Activated CD8-positive, alpha-beta T cell treated with anti-CD3 and anti-CD28 coated beads, Interleukin-2, amount 10 ng/mL, durations not matched to agents 7 days and 5 days (primary cell): ENCODE data around the gene LARGE2. TPM values are rescaled to one million over a fixed set of nuclear protein-coding genes. Genes with fewer than 3 reads are reported as not detected.
A peak's percentile ranks its signal among the peaks of the same experiment; 100 is the strongest.
"Not testable (repeated sequence)": the region's sequence is repeated elsewhere in the genome, so short reads cannot be mapped to it uniquely, and the experiment has no call there.

ENCODE experiments used
- ATAC-seq: fragments of 150-1000 bp; cut with Tn5 transposase; one replicate; pipeline ENCODE4 v1.10.0; 2021; ENCODE audit warnings: moderate library complexity
- CTCF ChIA-PET: fragments of 350-600 bp; sonication (Branson Sonifier 250); formaldehyde crosslinking; loops from one replicate; lab custom pipeline; 2021; ENCODE audit warnings: antibody characterized with exemption; lab: Charles Lee
- POLR2A ChIA-PET: fragments of 350-600 bp; sonication (Branson Sonifier 250); formaldehyde crosslinking; loops from one replicate; lab custom pipeline; 2021; ENCODE audit warnings: antibody characterized with exemption; lab: Charles Lee
- DNase-seq: peaks from one replicate; pipeline ENCODE4 v3.0.0-alpha.2; 2020
- H3K27ac Mint-ChIP-seq: one replicate; pipeline ENCODE4 v1.8.0; 2021; ENCODE audit warnings: mild to moderate bottlenecking, mixed read lengths
- H3K27me3 Mint-ChIP-seq: one replicate; pipeline ENCODE4 v1.8.0; 2021; ENCODE audit warnings: low read depth, mixed read lengths
- H3K36me3 Mint-ChIP-seq: one replicate; pipeline ENCODE4 v1.8.0; 2021; ENCODE audit warnings: low read depth, mixed read lengths
- H3K4me1 Mint-ChIP-seq: one replicate; pipeline ENCODE4 v1.8.0; 2021; ENCODE audit warnings: low read depth, mixed read lengths
- H3K4me3 Mint-ChIP-seq: one replicate; pipeline ENCODE4 v1.8.0; 2021; ENCODE audit warnings: mild to moderate bottlenecking, mixed read lengths
- H3K9me3 Mint-ChIP-seq: one replicate; pipeline ENCODE4 v1.8.0; 2022; ENCODE audit warnings: mixed read lengths; ENCODE audit not compliant: insufficient read depth
- total RNA-seq, 2 experiments: library from RNA; stranded (reverse); gene quantifications; one replicate each; pipeline ENCODE4 v1.2.3, GENCODE V29; 2021

Gene LARGE2
- total RNA-seq, 2 experiments from 2014 or later = 0.44 to 0.71 TPM

DNA sequence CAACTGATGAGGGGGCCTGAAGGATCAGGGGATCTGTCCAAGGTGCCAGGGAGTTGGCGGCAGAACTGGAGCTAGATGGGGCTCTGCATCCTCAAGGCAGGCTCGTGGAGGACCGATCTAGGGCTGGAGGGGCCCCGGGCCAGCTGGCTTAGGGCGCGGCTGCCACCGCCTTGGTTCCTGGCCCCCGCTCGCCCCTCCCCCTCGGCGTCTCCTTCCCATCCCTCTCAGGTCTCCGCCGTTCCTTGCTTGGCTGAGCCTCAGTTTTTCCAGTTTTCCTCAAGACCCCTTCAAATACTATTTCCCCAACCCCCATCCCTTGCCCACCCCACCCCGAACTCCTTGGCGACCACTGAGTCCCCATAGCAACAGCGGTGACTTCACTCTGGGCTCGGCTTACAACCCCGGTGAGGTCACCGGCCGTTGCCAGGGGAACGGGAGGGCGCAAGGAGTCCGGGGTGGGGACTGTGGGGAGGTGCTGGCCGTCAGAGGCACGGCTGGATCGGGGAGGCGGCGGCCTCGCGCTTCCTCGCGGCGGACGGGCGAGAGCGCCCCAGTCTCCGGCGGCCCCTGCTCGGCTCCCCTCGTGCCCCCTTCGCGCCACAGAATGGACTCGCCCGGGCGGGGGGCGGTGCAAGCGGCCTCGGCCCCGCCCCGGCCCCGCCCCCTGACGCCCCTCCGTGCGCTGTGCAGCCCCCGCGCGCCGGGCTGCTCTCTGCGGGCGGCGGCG, 22.8 kb upstream of the LARGE2 start:
- peaks cover 19% of the 10 kb centered on the region for H3K27me3 Mint-ChIP-seq
- no peaks in the 10 kb centered on the region for H3K36me3 Mint-ChIP-seq
- DNase-seq = peak; percentile 75
- no peak overlapping the region for H3K27ac Mint-ChIP-seq
- H3K4me3 Mint-ChIP-seq = peak overlapping the region; percentile 40
- ChIA-PET CTCF (no interaction called here), POLR2A (interaction anchor here (0.6 to 0.9 kb wide), 2 partner anchors 18 to 55 kb away, joined by 3 read pairs; partner anchors contain the start of gene PEX16)
- H3K9me3 Mint-ChIP-seq = no peaks in the 10 kb centered on the region
- ATAC-seq = peak; percentile 77
- H3K4me1 Mint-ChIP-seq = peaks cover 6% of the 10 kb centered on the region

DNA sequence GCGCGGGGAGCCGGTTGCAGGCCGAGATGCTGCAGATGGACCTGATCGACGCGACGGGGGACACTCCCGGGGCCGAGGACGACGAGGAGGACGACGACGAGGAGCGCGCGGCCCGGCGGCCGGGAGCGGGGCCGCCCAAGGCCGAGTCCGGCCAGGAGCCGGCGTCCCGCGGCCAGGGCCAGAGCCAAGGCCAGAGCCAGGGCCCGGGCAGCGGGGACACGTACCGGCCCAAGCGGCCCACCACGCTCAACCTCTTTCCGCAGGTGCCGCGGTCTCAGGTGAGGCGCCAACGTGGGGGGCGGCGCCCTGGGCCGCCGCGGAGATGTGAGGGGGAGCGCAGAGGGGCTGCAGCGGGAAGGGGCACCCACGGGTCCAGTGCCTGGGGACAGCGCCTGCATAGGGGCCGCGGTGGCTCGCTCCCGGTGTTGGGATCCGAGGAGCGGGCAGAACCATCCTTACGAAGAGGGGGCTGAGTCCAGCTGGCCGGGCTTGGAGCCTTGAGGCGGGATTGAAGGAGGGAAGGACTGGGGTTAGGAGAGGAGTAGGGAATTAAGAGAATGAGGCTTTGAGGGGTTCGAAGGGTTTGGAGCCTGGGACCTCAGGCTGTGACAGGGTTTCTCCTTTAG, 22.2 kb upstream of the LARGE2 start:
- H3K27ac Mint-ChIP-seq, H3K36me3 Mint-ChIP-seq, POLR2A ChIA-PET, ATAC-seq, H3K9me3 Mint-ChIP-seq, DNase-seq, H3K4me1 Mint-ChIP-seq: not testable (repeated sequence)
- CTCF ChIA-PET = interaction anchor here (0.8 kb wide), 1 partner anchor 10 kb away, joined by 3 read pairs; no protein-coding TSS in a partner anchor
- Mint-ChIP-seq H3K27me3 (peaks cover 19% of the 10 kb centered on the region), H3K4me3 (peak overlapping the region; percentile 57)

DNA sequence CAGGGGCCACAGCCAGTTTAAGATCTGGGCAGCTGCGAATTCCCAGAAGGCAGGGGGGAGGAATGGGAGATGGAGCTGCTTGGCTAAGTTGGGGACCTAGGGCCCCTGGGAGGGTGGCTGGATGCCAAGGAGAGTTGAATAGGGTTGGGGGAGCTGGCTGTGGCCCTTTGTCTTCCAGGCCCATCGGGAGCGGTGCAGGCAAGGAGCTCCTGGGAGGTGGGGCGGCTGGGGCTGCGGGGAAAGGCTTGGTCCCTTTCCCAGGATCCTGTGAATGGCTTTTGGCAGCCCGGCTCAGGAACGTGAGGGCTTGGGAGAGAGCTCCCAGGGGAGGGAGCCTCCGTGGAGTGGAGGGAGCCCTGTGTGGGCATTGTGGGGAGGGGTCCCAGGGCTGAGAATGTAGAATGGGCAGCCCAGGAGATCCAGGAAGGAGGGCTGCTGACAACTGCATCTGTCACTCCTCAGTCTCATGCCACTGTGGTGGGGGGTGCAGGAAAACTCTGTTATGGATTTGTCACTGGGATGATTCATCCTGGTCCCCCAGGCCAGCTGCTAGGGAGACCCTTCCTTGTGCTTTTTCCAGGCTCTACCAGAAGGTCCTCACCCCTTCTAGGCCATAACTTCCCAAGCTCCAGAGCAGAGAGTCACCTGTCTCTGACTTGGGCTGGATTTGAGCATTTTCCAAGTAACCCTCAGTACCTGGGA, 21.4 kb upstream of the LARGE2 start:
- Mint-ChIP-seq H3K27me3 (peaks cover 19% of the 10 kb centered on the region), H3K36me3 (no peaks in the 10 kb centered on the region), H3K4me1 (peaks cover 11% of the 10 kb centered on the region)

DNA sequence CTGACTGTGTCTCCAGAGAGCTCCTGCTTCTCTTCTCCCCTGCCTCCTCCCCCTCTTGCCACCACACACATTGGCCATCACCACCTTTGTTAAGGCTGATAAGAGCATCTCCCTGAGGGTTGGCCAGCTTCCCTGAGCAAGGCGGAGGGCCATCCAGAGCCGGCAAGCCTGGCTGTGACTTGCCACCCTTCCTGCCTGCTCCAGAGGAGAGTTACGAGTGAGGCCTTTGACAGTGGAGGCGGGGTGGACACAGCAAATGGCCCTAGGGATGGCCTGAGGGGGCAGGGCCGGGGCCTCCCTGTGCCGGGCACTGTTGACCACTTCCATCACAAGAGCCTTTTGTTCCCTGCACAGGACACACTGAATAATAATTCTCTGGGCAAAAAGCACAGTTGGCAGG, 20.8 kb upstream of the LARGE2 start:
- H3K4me1 Mint-ChIP-seq = peaks cover 17% of the 10 kb centered on the region
- no peak for DNase-seq
- no peak for ATAC-seq
- CTCF ChIA-PET = no interaction called here
- POLR2A ChIA-PET = interaction anchor here (0.6 kb wide), 1 partner anchor 14 kb away, joined by 3 read pairs; no protein-coding TSS in a partner anchor
- no peak overlapping the region for H3K27ac Mint-ChIP-seq
- H3K36me3 Mint-ChIP-seq = no peaks in the 10 kb centered on the region
- H3K4me3 Mint-ChIP-seq = no peak overlapping the region
- peaks cover 19% of the 10 kb centered on the region for H3K27me3 Mint-ChIP-seq
- H3K9me3 Mint-ChIP-seq = no peaks in the 10 kb centered on the region

More for the DNA sequence above, 21.4 kb upstream of the LARGE2 start:
- ATAC-seq = no peak
- Mint-ChIP-seq H3K27ac (no peak overlapping the region), H3K9me3 (no peaks in the 10 kb centered on the region), H3K4me3 (peak overlapping the region; percentile 57)
- POLR2A ChIA-PET = no interaction called here
- DNase-seq = no peak
- CTCF ChIA-PET = interaction anchor here (0.5 to 0.8 kb wide), 2 partner anchors 11 to 57 kb away, joined by 3 read pairs; no protein-coding TSS in a partner anchor

DNA sequence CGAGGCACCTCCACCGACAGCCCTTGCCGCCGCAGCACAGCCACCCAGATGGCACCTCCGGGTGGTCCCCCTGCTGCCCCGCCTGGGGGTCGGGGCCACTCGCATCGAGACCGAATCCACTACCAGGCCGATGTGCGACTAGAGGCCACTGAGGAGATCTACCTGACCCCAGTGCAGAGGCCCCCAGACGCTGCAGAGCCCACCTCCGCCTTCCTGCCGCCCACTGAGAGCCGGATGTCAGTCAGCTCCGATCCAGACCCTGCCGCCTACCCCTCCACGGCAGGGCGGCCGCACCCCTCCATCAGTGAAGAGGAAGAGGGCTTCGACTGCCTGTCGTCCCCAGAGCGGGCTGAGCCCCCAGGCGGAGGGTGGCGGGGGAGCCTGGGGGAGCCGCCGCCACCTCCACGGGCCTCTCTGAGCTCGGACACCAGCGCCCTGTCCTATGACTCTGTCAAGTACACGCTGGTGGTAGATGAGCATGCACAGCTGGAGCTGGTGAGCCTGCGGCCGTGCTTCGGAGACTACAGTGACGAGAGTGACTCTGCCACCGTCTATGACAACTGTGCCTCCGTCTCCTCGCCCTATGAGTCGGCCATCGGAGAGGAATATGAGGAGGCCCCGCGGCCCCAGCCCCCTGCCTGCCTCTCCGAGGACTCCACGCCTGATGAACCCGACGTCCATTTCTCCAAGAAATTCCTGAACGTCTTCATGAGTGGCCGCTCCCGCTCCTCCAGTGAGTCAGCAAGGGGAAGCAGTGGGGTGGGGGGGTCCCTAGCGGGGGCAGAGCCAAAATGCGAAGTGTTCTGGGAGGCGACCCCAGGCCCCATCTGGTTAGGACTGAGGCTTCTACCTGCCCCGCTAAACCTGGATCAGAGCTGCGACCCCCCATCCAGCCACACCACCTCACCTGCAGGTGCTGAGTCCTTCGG, 19.7 kb upstream of the LARGE2 start:
- H3K27ac Mint-ChIP-seq = no peak overlapping the region
- H3K36me3 Mint-ChIP-seq = no peaks in the 10 kb centered on the region
- peaks cover 17% of the 10 kb centered on the region for H3K4me1 Mint-ChIP-seq
- no peak for ATAC-seq
- no peaks in the 10 kb centered on the region for H3K9me3 Mint-ChIP-seq
- peaks cover 19% of the 10 kb centered on the region for H3K27me3 Mint-ChIP-seq
- no peak overlapping the region for H3K4me3 Mint-ChIP-seq
- no peak for DNase-seq
- CTCF ChIA-PET = no interaction called here
- POLR2A ChIA-PET = interaction anchor here (1.0 kb wide), 1 partner anchor 12 kb away, joined by 4 read pairs; no protein-coding TSS in a partner anchor

DNA sequence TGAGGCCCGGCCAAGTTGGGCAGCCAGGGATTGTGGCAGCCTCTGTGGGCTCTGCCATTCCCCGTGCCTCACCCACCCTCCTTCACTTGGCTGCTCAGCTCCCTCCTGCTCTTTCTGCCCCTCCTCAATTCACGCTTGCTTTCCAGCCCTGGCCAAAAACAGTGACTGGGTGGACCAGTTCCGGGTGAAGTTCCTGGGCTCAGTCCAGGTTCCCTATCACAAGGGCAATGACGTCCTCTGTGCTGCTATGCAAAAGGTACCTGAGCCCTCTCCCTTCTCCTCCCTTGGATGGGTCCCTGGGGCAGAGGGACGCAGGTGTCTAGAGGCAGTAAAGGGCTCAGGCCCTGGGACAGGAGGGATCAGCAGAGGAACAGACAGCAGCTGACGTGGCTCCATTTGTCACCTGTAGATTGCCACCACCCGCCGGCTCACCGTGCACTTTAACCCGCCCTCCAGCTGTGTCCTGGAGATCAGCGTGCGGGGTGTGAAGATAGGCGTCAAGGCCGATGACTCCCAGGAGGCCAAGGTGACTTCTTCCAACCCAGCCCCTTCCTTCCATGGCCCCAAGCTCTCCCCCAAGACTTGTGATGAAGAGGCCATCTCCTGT, 18.0 kb upstream of the LARGE2 start:
- H3K27ac Mint-ChIP-seq = no peak overlapping the region
- H3K9me3 Mint-ChIP-seq = no peaks in the 10 kb centered on the region
- ChIA-PET POLR2A (no interaction called here), CTCF (no interaction called here)
- H3K27me3 Mint-ChIP-seq = peaks cover 13% of the 10 kb centered on the region
- H3K36me3 Mint-ChIP-seq = no peaks in the 10 kb centered on the region
- no peak overlapping the region for H3K4me3 Mint-ChIP-seq
- no peak for ATAC-seq
- H3K4me1 Mint-ChIP-seq = peaks cover 14% of the 10 kb centered on the region
- no peak for DNase-seq

DNA sequence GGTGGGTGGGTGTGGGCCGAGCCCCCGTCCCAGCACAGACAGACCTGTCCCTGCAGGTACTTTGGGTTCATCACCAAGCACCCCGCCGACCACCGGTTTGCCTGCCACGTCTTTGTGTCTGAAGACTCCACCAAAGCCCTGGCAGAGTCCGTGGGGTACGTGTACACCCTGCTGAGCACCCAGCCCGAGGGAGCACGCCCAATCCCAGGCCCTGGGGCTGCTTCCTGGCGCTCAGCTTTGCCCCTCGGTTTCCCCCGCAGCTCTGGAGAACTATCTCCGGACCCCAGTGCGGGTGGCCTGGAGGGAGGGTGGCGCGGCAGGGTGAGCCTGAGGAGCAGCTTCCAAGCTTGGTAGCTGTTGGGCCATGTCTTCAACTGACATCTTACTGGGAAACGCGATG, 17.4 kb upstream of the LARGE2 start:
- no peaks in the 10 kb centered on the region for H3K9me3 Mint-ChIP-seq
- no peaks in the 10 kb centered on the region for H3K36me3 Mint-ChIP-seq
- no peak overlapping the region for H3K4me3 Mint-ChIP-seq
- ATAC-seq (no peak), DNase-seq (no peak)
- H3K27me3 Mint-ChIP-seq = peaks cover 13% of the 10 kb centered on the region
- ChIA-PET POLR2A (no interaction called here), CTCF (no interaction called here)
- H3K27ac Mint-ChIP-seq = no peak overlapping the region
- H3K4me1 Mint-ChIP-seq = peaks cover 13% of the 10 kb centered on the region

DNA sequence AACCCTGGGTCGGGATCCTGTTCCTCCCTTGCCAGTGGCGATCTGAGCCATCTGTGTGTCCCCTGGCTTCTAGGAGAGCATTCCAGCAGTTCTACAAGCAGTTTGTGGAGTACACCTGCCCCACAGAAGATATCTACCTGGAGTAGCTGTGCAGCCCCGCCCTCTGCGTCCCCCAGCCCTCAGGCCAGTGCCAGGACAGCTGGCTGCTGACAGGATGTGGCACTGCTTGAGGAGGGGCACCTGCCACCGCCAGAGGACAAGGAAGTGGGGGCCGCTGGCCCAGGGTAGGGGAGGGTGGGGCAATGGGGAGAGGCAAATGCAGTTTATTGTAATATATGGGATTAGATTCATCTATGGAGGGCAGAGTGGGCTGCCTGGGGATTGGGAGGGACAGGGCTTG, 16.9 kb upstream of the LARGE2 start:
- H3K27ac Mint-ChIP-seq, H3K9me3 Mint-ChIP-seq, DNase-seq, H3K4me3 Mint-ChIP-seq, H3K36me3 Mint-ChIP-seq, CTCF ChIA-PET, POLR2A ChIA-PET, ATAC-seq: not testable (repeated sequence)
- Mint-ChIP-seq H3K27me3 (peaks cover 10% of the 10 kb centered on the region), H3K4me1 (peaks cover 12% of the 10 kb centered on the region)

DNA sequence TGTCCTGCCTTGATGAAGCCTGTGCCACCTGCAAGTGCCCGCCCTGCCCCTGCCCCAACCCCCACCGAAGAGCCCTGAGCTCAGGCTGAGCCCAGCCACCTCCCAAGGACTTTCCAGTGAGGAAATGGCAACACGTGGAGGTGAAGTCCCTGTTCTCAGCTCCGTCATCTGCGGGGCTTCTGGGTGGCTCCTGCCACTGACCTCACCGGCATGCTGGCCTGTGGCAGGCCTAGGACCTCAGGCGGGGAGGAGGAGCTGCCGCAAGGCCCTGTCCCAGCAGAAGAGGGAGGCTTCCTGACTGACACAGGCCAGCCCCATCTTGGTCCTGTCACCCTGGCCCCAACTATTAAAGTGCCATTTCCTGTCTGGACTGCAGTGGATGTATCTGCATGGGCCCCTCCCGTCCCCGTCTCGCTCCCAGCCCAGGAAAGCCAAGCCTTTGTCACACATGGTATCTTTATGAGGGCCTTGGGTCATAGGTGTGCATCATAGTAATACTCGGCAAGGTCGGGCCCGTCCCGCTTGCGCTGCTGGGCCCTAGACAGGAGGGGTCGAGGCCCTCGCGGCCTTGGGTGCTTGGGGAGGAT, 16.3 kb upstream of the LARGE2 start:
- Mint-ChIP-seq H3K4me3 (no peak overlapping the region), H3K36me3 (peaks cover 7% of the 10 kb centered on the region), H3K9me3 (no peaks in the 10 kb centered on the region), H3K4me1 (peaks cover 11% of the 10 kb centered on the region), H3K27me3 (peaks cover 4% of the 10 kb centered on the region), H3K27ac (no peak overlapping the region)
- CTCF ChIA-PET = no interaction called here
- DNase-seq (no peak), ATAC-seq (no peak)
- POLR2A ChIA-PET = no interaction called here

DNA sequence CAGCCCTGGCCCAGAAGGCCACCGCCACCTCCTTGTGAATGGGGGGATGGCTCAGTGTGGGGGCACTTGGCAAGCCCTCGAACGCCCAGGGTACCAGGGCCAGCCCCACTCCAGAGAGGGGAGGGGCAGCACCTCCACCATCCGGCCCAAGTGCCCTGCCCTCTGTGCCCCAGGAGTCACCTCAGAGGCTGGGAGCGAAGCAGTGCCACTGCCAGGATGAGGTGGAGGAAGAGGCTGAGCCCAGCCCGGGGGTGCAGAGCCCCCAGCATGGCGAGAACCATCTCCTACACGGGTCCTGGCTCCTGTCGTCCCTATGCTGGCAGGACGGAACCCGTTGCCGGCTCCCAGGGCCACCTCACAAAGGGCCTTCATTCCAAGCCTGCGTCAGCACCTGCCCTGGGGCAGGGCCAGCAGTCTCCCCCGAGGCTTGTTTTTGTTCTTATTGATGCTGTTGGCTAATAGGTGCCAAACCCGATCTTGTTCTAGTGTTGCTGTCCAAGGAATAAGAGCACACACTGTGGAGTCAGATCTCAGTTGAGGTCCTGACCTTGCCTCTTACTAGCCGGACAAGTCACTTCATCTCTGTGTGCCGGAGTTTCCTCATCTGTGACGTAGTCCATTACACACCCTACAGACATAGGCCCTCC, 15.4 kb upstream of the LARGE2 start, which contains the start of gene FREY1:
Gene FREY1, minus strand, starts transcription at position 307 of the 647 bp plus-strand sequence. Its CDS starts 26 bp downstream, at position 281.
- DNase-seq (no peak), ATAC-seq (no peak)
- no peaks in the 10 kb centered on the region for H3K27me3 Mint-ChIP-seq
- H3K36me3 Mint-ChIP-seq = peaks cover 11% of the 10 kb centered on the region
- POLR2A ChIA-PET = interaction anchor here (0.7 kb wide), 1 partner anchor 11 kb away, joined by 4 read pairs; the partner anchor contains the start of gene PEX16
- no peak within 1 kb of the TSS for H3K27ac Mint-ChIP-seq
- CTCF ChIA-PET = no interaction called here
- no peak within 1 kb of the TSS for H3K4me3 Mint-ChIP-seq
- H3K9me3 Mint-ChIP-seq = no peaks in the 10 kb centered on the region
- H3K4me1 Mint-ChIP-seq = peaks cover 11% of the 10 kb centered on the region
